CD8-positive, alpha-beta memory T cell (primary cell): ENCODE data around the gene FLAD1. TPM values are rescaled to one million over a fixed set of nuclear protein-coding genes. Genes with fewer than 3 reads are reported as not detected.

Source experiments
- CTCF ChIA-PET: fragments of 350-600 bp; sonication (Branson Sonifier 250); formaldehyde crosslinking; loops from one replicate; lab custom pipeline; 2021; ENCODE audit warnings: antibody characterized with exemption; lab: Charles Lee
- POLR2A ChIA-PET: fragments of 350-600 bp; sonication (Branson Sonifier 250); formaldehyde crosslinking; loops from one replicate; lab custom pipeline; 2021; ENCODE audit warnings: antibody characterized with exemption; lab: Charles Lee
- DNase-seq, 5 donors: peaks; one replicate each; pipeline versions ENCODE4 v3.0.0 to v3.0.0-alpha.2; 2020 to 2022; ENCODE audit warnings: mixed read lengths in 1 of 5
- H3K27ac ChIP-seq: one replicate; pipeline ENCODE4 v1.7.0; 2013; ENCODE audit warnings: low read depth, mild to moderate bottlenecking, low read length, moderate library complexity
- H3K27me3 ChIP-seq: 2 replicates; pipeline ENCODE4 v1.7.0; 2013; ENCODE audit warnings: low read length, mild to moderate bottlenecking; ENCODE audit not compliant: insufficient read depth, poor library complexity, severe bottlenecking
- H3K36me3 ChIP-seq: 2 replicates; pipeline ENCODE4 v1.7.0; 2013; ENCODE audit warnings: mild to moderate bottlenecking, low read length, moderate library complexity; ENCODE audit not compliant: insufficient read depth
- H3K4me1 ChIP-seq: 2 replicates; pipeline ENCODE4 v1.7.0; 2013; ENCODE audit warnings: mild to moderate bottlenecking, low read length, moderate library complexity; ENCODE audit not compliant: insufficient read depth
- H3K4me3 ChIP-seq: 2 replicates; pipeline ENCODE4 v1.7.0; 2013; ENCODE audit warnings: mild to moderate bottlenecking, low read length
- H3K9me3 ChIP-seq: 2 replicates; pipeline ENCODE4 v1.7.0; 2013; ENCODE audit warnings: mild to moderate bottlenecking, low read length
- H3K27ac Mint-ChIP-seq, 8 donors: one replicate each; pipeline ENCODE4 v1.8.0; 2020 to 2021; ENCODE audit warnings: mixed read lengths in 8 of 8, mild to moderate bottlenecking in 6 of 8, inconsistent platforms in 3 of 8, moderate library complexity in 3 of 8
- H3K27me3 Mint-ChIP-seq, 2 donors: one replicate each; pipeline ENCODE4 v1.8.0; 2020 to 2021; ENCODE audit warnings: mixed read lengths in 2 of 2, mild to moderate bottlenecking in 1 of 2, moderate library complexity in 1 of 2
- H3K36me3 Mint-ChIP-seq, 3 donors: one replicate each; pipeline ENCODE4 v1.8.0; 2020 to 2021; ENCODE audit warnings: mixed read lengths in 3 of 3, inconsistent platforms in 1 of 3, mild to moderate bottlenecking in 1 of 3
- H3K4me1 Mint-ChIP-seq, 3 donors: one replicate each; pipeline ENCODE4 v1.8.0; 2020 to 2021; ENCODE audit warnings: mixed read lengths in 3 of 3, inconsistent platforms in 1 of 3, mild to moderate bottlenecking in 1 of 3
- H3K4me3 Mint-ChIP-seq, 7 donors: one replicate each; pipeline ENCODE4 v1.8.0; 2020 to 2021; ENCODE audit warnings: mixed read lengths in 7 of 7, mild to moderate bottlenecking in 6 of 7, moderate library complexity in 4 of 7, inconsistent platforms in 2 of 7
- H3K9me3 Mint-ChIP-seq, 5 donors: one replicate each; pipeline ENCODE4 v1.8.0; 2020 to 2022; ENCODE audit warnings: mixed read lengths in 5 of 5, mild to moderate bottlenecking in 3 of 5, moderate library complexity in 2 of 5, inconsistent platforms in 1 of 5
- polyA plus RNA-seq: library from polyadenylated mRNA; unstranded; fragments of 300-500 nt; fragmentation: Illumina TruSeq; gene quantifications from one replicate; pipeline ENCODE4 v1.2.3, GENCODE V29; 2021
- total RNA-seq, 2 experiments: library from RNA; stranded (reverse); gene quantifications; one replicate each; pipeline ENCODE4 v1.2.3, GENCODE V29; 2021

The FLAD1 gene
- total and polyA plus RNA-seq, 3 experiments from 2014 or later, result 51.2 to 76.3 (median 73.7) TPM

GRCh38 chr1:155012026-155012546, 28.9 kb downstream of the FLAD1 start:
- ChIA-PET POLR2A (interaction anchor here (0.7 kb wide), 1 partner anchor 56 kb away, joined by 3 read pairs; the partner anchor contains the start of gene PBXIP1), CTCF (interaction anchor here (0.8 to 16.7 kb wide), 8 partner anchors 14 to 60 kb away, joined by 3 to 207 read pairs (median 6); partner anchors contain the start of genes FLAD1, LENEP, PBXIP1 and PYGO2)
- H3K4me3 ChIP-seq, result peak overlapping the region; percentile 51
- no peak overlapping the region for H3K27ac ChIP-seq
- H3K4me3 Mint-ChIP-seq, result peak overlapping the region in 2 of 7 donors; percentile 19 to 23
- H3K27me3 ChIP-seq, result no peaks in the 10 kb centered on the region
- H3K9me3 ChIP-seq, result no peaks in the 10 kb centered on the region
- no peaks in the 10 kb centered on the region for H3K27me3 Mint-ChIP-seq
- H3K4me1 ChIP-seq, result peaks cover 90% of the 10 kb centered on the region
- H3K36me3 Mint-ChIP-seq, result peaks cover 0 to 13% (median 0%) of the 10 kb centered on the region in 3 donors
- peak overlapping the region in 6 of 8 donors; percentile 69 to 92 (median 86) for H3K27ac Mint-ChIP-seq
- peaks cover 54 to 90% (median 67%) of the 10 kb centered on the region in 3 donors for H3K4me1 Mint-ChIP-seq
- H3K36me3 ChIP-seq, result peaks cover 12% of the 10 kb centered on the region
- H3K9me3 Mint-ChIP-seq, result no peaks in the 10 kb centered on the region
- no peak for DNase-seq

- ChIA-PET CTCF (interaction anchor here (0.8 to 16.7 kb wide), 7 partner anchors 14 to 61 kb away, joined by 3 to 207 read pairs (median 3); partner anchors contain the start of genes CKS1B, FLAD1, LENEP and PBXIP1), POLR2A (no interaction called here)
- Mint-ChIP-seq H3K27ac (peak overlapping the region; percentile 69 to 93 (median 84)), H3K9me3 (no peaks in the 10 kb centered on the region), H3K4me1 (peaks cover 60 to 88% (median 72%) of the 10 kb centered on the region in 3 donors), H3K36me3 (peaks cover 0 to 13% (median 0%) of the 10 kb centered on the region in 3 donors), H3K4me3 (peak overlapping the region; percentile 19 to 80 (median 33)), H3K27me3 (no peaks in the 10 kb centered on the region)
- no peaks in the 10 kb centered on the region for H3K27me3 ChIP-seq
- no peaks in the 10 kb centered on the region for H3K9me3 ChIP-seq
- H3K4me1 ChIP-seq, result peaks cover 88% of the 10 kb centered on the region
- peak overlapping the region; percentile 51 for H3K4me3 ChIP-seq
- DNase-seq, result no peak
- H3K36me3 ChIP-seq, result peaks cover 12% of the 10 kb centered on the region
- H3K27ac ChIP-seq, result no peak overlapping the region
Observed at GRCh38 chr1:155012776-155013602, 29.8 kb downstream of the FLAD1 start.

GRCh38 chr1:155013632-155014031, 30.5 kb downstream of the FLAD1 start:
- H3K36me3 Mint-ChIP-seq, result peaks cover 0 to 13% (median 0%) of the 10 kb centered on the region in 3 donors
- Histone ChIP-seq H3K27me3 (no peaks in the 10 kb centered on the region), H3K27ac (peak overlapping the region; percentile 38), H3K9me3 (no peaks in the 10 kb centered on the region), H3K4me3 (peak overlapping the region; percentile 51), H3K36me3 (peaks cover 12% of the 10 kb centered on the region), H3K4me1 (peaks cover 89% of the 10 kb centered on the region)
- ChIA-PET POLR2A (interaction anchor here (0.7 kb wide), 1 partner anchor 14 kb away, joined by 4 read pairs; no protein-coding TSS in a partner anchor), CTCF (interaction anchor here (1.0 to 16.7 kb wide), 4 partner anchors 15 to 52 kb away, joined by 3 to 207 read pairs (median 4); partner anchors contain the start of genes CKS1B, LENEP, PYGO2 and ZBTB7B)
- H3K27me3 Mint-ChIP-seq, result no peaks in the 10 kb centered on the region
- peak overlapping the region; percentile 78 to 93 (median 86) for H3K27ac Mint-ChIP-seq
- peak in 1 of 5 donors; percentile 54 for DNase-seq
- peak overlapping the region in 4 of 7 donors; percentile 41 to 71 (median 50) for H3K4me3 Mint-ChIP-seq
- no peaks in the 10 kb centered on the region for H3K9me3 Mint-ChIP-seq
- peaks cover 59 to 83% (median 74%) of the 10 kb centered on the region in 3 donors for H3K4me1 Mint-ChIP-seq

GRCh38 chr1:155014709-155015508, 31.8 kb downstream of the FLAD1 start:
- Histone ChIP-seq H3K4me3 (no peak overlapping the region), H3K27me3 (no peaks in the 10 kb centered on the region), H3K4me1 (peaks cover 87% of the 10 kb centered on the region), H3K27ac (no peak overlapping the region), H3K9me3 (no peaks in the 10 kb centered on the region), H3K36me3 (peaks cover 12% of the 10 kb centered on the region)
- ChIA-PET CTCF (interaction anchor here (1.1 to 16.7 kb wide), 10 partner anchors 7 to 455 kb away, joined by 3 to 207 read pairs (median 22); partner anchors contain the start of genes FLAD1, LENEP, PBXIP1 and PYGO2), POLR2A (interaction anchor here (1.0 to 1.9 kb wide), 3 partner anchors 10 to 60 kb away, joined by 4 to 6 read pairs (median 5); no protein-coding TSS in a partner anchor)
- peaks cover 0 to 13% (median 0%) of the 10 kb centered on the region in 3 donors for H3K36me3 Mint-ChIP-seq
- peaks cover 55 to 75% (median 70%) of the 10 kb centered on the region in 3 donors for H3K4me1 Mint-ChIP-seq
- peak overlapping the region in 5 of 8 donors; percentile 19 to 87 (median 69) for H3K27ac Mint-ChIP-seq
- H3K27me3 Mint-ChIP-seq, result no peaks in the 10 kb centered on the region
- no peaks in the 10 kb centered on the region for H3K9me3 Mint-ChIP-seq
- H3K4me3 Mint-ChIP-seq, result no peak overlapping the region
- no peak for DNase-seq

GRCh38 chr1:155015527-155016230, 32.5 kb downstream of the FLAD1 start:
- H3K36me3 ChIP-seq, result peaks cover 12% of the 10 kb centered on the region
- H3K4me1 ChIP-seq, result peaks cover 79% of the 10 kb centered on the region
- no peak overlapping the region for H3K4me3 ChIP-seq
- Mint-ChIP-seq H3K27ac (peak overlapping the region; percentile 50 to 89 (median 74)), H3K4me3 (peak overlapping the region in 6 of 7 donors; percentile 42 to 58 (median 47)), H3K27me3 (no peaks in the 10 kb centered on the region), H3K4me1 (peaks cover 48 to 67% (median 63%) of the 10 kb centered on the region in 3 donors), H3K9me3 (no peaks in the 10 kb centered on the region), H3K36me3 (peaks cover 0 to 13% (median 0%) of the 10 kb centered on the region in 3 donors)
- ChIA-PET CTCF (interaction anchor here (0.9 to 16.7 kb wide), 16 partner anchors 8 to 456 kb away, joined by 3 to 207 read pairs (median 22); partner anchors contain the start of genes ADAM15, CKS1B, FLAD1 and LENEP), POLR2A (interaction anchor here (1.0 to 1.9 kb wide), 3 partner anchors 11 to 61 kb away, joined by 4 to 6 read pairs (median 5); no protein-coding TSS in a partner anchor)
- H3K27me3 ChIP-seq, result no peaks in the 10 kb centered on the region
- no peaks in the 10 kb centered on the region for H3K9me3 ChIP-seq
- H3K27ac ChIP-seq, result no peak overlapping the region
- DNase-seq, result no peak

GRCh38 chr1:155016231-155016831, 33.2 kb downstream of the FLAD1 start:
- POLR2A ChIA-PET, result interaction anchor here (1.0 to 1.9 kb wide), 4 partner anchors 11 to 62 kb away, joined by 3 to 6 read pairs (median 4); no protein-coding TSS in a partner anchor
- Histone ChIP-seq H3K4me1 (peaks cover 72% of the 10 kb centered on the region), H3K27me3 (no peaks in the 10 kb centered on the region), H3K4me3 (no peak overlapping the region), H3K27ac (peak overlapping the region; percentile 57), H3K36me3 (peaks cover 12% of the 10 kb centered on the region), H3K9me3 (no peaks in the 10 kb centered on the region)
- peak overlapping the region; percentile 50 to 89 (median 74) for H3K27ac Mint-ChIP-seq
- CTCF ChIA-PET, result interaction anchor here (0.9 to 16.7 kb wide), 23 partner anchors 9 to 457 kb away, joined by 3 to 207 read pairs (median 8); partner anchors contain the start of genes ADAM15, CKS1B, FLAD1 and LENEP
- H3K4me1 Mint-ChIP-seq, result peaks cover 43 to 61% (median 58%) of the 10 kb centered on the region in 3 donors
- H3K9me3 Mint-ChIP-seq, result no peaks in the 10 kb centered on the region
- DNase-seq, result peak in 1 of 5 donors; percentile 30
- peak overlapping the region in 6 of 7 donors; percentile 43 to 68 (median 52) for H3K4me3 Mint-ChIP-seq
- no peaks in the 10 kb centered on the region for H3K27me3 Mint-ChIP-seq
- H3K36me3 Mint-ChIP-seq, result peaks cover 0 to 13% (median 0%) of the 10 kb centered on the region in 3 donors
